ENCODE data around the gene ZNF814.
A peak's percentile ranks its signal among the peaks of the same experiment; 100 is the strongest.
"Not testable (repeated sequence)": the region's sequence is repeated elsewhere in the genome, so short reads cannot be mapped to it uniquely, and the experiment has no call there.

Gene ZNF814

GRCh38 chr19:57814505-57815246 lies 74.2 kb downstream of the ZNF814 start, which contains the start of gene ZNF552:
TSS of gene ZNF552 (minus strand) at chr19:57814913. CDS start at chr19:57814743, 170 bp downstream.
- peak; percentile 90 for DNase-seq (ENCODE audit: low spot score)
- no peak for TF ChIP-seq CTCF (IDR thresholded peaks at IDR 0.05)

GRCh38 chr19:57813919-57814504 lies 74.8 kb downstream of the ZNF814 start:
- no peak for TF ChIP-seq CTCF (IDR thresholded peaks at IDR 0.05)
- H3K27ac ChIP-seq: peak overlapping the region; percentile 58 to 83
- DNase-seq (ENCODE audit: low spot score): no peak
- H3K4me3 ChIP-seq: peak overlapping the region; percentile 89

More at GRCh38 chr19:57814505-57815246, 74.2 kb downstream of the ZNF814 start, which contains the start of gene ZNF552:
- Histone ChIP-seq H3K27ac (peak within 1 kb of the TSS; percentile 58 to 83), H3K4me3 (peak within 1 kb of the TSS; percentile 89)

- peak overlapping the region; percentile 89 for H3K4me3 ChIP-seq
- DNase-seq (ENCODE audit: low spot score); H3K27ac ChIP-seq: not testable (repeated sequence)
These were observed 75.6 kb downstream of the ZNF814 start for GRCh38 chr19:57812975-57813820.

GRCh38 chr19:57812226-57812625 lies 76.6 kb downstream of the ZNF814 start:
- Histone ChIP-seq H3K4me3 (no peak overlapping the region), H3K27ac (no peak overlapping the region)
- DNase-seq (ENCODE audit: low spot score): no peak
- no peak for TF ChIP-seq CTCF (IDR thresholded peaks at IDR 0.05)

- not testable (repeated sequence) for DNase-seq (ENCODE audit: low spot score); H3K27ac ChIP-seq; H3K4me3 ChIP-seq
These were observed 78.2 kb downstream of the ZNF814 start for GRCh38 chr19:57810410-57811295.

- TF ChIP-seq CTCF (IDR thresholded peaks at IDR 0.05): no peak
- DNase-seq (ENCODE audit: low spot score): no peak
- Histone ChIP-seq H3K27ac (no peak overlapping the region), H3K4me3 (no peak overlapping the region)
These were observed 81.3 kb downstream of the ZNF814 start for GRCh38 chr19:57807541-57807940.

- TF ChIP-seq CTCF (IDR thresholded peaks at IDR 0.05): no peak
- Histone ChIP-seq H3K27ac (peak overlapping the region; percentile 56 to 84), H3K4me3 (peak overlapping the region; percentile 71)
- DNase-seq (ENCODE audit: low spot score): no peak
These were observed 85.1 kb downstream of the ZNF814 start for GRCh38 chr19:57803594-57804325.

Data from coronary artery (tissue), 2 donors.